BE2C (cell line): ENCODE data around the gene DLG2.

Experiments
- DNase-seq: peaks from one replicate; pipeline ENCODE4 v3.0.0-alpha.2; 2020
- H3K27me3 ChIP-seq: fragments of 250-450 bp; sonication (Bioruptor Pico); 2 replicates; pipeline ENCODE4 v1.5.1; 2020; ENCODE audit warnings: mild to moderate bottlenecking
- H3K36me3 ChIP-seq: fragments of 250-450 bp; sonication (Bioruptor Pico); 2 replicates; pipeline ENCODE4 v1.5.1; 2020; ENCODE audit warnings: mild to moderate bottlenecking
- H3K4me1 ChIP-seq: fragments of 250-450 bp; sonication (Bioruptor Pico); 2 replicates; pipeline ENCODE4 v1.5.1; 2020
- H3K4me3 ChIP-seq: 2 replicates; pipeline ENCODE4 v1.5.1; 2011; ENCODE audit warnings: low read depth, low read length
- H3K9me3 ChIP-seq: fragments of 250-450 bp; sonication (Bioruptor Pico); 2 replicates; pipeline ENCODE4 v1.5.1; 2020
- TF ChIP-seq, protein P1 (sequence below): IDR thresholded peaks from 2 replicates; pipeline ENCODE4 v1.5.1; 2012; ENCODE audit warnings: mild to moderate bottlenecking, low read depth, low read length

Gene DLG2

DNA sequence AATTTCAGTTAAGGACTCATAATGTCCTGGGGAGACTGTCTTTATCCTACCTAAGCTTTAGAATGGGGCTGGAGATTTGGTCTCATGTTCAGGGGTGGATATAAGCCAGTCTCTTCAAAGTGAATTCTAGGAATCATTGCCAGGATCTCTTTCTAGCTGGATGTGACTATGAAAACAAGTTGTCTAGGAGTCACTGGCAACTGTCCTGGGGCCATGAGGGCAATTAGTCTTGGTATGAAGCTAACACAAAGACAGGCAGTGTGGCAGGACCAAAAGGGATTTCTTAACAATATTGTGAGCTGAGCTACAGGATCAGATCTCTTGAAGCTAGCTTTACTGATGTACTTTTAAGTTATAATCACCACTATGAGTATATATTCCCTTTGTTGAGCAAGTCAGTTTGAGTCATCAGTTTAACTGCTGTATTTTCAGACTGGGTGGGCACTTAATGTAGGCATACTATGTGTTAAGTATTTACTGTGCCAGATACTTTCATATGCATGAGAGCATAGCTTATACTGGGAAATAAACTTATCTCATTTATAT is 1951.0 kb downstream of the DLG2 start:
- TF ChIP-seq, protein P1, sequence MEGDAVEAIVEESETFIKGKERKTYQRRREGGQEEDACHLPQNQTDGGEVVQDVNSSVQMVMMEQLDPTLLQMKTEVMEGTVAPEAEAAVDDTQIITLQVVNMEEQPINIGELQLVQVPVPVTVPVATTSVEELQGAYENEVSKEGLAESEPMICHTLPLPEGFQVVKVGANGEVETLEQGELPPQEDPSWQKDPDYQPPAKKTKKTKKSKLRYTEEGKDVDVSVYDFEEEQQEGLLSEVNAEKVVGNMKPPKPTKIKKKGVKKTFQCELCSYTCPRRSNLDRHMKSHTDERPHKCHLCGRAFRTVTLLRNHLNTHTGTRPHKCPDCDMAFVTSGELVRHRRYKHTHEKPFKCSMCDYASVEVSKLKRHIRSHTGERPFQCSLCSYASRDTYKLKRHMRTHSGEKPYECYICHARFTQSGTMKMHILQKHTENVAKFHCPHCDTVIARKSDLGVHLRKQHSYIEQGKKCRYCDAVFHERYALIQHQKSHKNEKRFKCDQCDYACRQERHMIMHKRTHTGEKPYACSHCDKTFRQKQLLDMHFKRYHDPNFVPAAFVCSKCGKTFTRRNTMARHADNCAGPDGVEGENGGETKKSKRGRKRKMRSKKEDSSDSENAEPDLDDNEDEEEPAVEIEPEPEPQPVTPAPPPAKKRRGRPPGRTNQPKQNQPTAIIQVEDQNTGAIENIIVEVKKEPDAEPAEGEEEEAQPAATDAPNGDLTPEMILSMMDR, result no peak
- Histone ChIP-seq H3K4me1 (no peaks in the 10 kb centered on the region; the same call in 1 of the 2 replicates), H3K9me3 (no peaks in the 10 kb centered on the region), H3K27me3 (no peaks in the 10 kb centered on the region), H3K4me3 (no peak overlapping the region), H3K36me3 (no peaks in the 10 kb centered on the region)
- no peak for DNase-seq

DNA sequence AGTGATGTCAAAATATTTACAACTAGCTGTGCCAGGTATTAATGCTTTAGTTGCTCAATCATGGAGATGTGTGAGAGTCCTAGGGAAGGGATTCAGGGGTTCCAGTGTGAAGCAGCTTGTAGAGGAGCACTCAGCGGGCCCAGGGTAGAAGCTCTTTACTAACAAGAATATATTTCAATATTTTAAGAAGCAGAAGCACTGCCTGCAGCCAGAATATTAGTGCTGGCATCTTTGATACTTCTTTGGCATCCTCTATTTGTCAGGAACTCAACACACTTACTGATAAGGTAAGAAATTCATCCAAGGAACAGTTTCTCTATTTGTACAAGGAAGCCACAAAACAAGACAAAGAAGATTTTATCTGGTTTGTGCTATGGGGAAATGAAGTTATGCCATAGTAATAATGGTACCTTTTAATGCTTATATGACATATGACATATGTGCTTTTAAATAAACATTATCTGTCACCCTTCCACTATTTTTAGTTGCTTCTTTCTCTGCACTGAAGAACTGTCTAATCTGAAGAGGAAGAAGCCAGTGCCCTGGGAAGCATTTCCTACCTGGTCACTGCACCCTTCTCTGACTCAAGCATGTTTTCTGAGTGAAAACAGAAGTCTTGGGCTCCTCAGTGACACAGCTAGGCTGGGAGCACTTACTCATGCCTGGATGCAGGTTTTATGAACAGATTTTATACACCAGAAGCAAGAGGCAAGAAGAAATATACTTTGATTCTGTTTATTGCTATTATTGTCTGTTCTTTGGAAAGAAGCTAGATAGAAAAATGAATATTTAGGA is 1952.8 kb downstream of the DLG2 start:
- TF ChIP-seq, protein P1, result no peak
- H3K36me3 ChIP-seq, result no peaks in the 10 kb centered on the region
- no peaks in the 10 kb centered on the region; the same call in 1 of the 2 replicates for H3K4me1 ChIP-seq
- DNase-seq, result no peak
- no peaks in the 10 kb centered on the region for H3K9me3 ChIP-seq
- H3K4me3 ChIP-seq, result no peak overlapping the region
- no peaks in the 10 kb centered on the region for H3K27me3 ChIP-seq

DNA sequence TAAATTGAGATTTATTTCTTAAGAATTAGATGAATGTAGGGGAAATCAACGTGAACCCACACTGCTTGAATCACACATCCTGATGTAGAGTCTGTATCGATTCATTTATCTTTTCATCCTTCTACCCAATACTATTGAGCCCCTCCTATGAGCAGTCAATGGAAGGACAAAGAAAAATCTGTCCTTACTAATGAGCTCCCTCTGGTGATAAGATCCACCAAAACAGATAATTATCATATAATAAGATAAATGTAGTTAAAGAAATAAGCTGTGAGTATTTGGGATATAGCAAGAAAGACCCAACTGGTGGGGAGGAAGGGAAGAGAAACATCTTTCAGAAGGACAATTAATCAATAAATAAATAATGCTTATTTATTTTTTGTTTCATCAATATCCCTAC is 1955.9 kb downstream of the DLG2 start:
- Histone ChIP-seq H3K4me1 (no peaks in the 10 kb centered on the region; the same call in 1 of the 2 replicates), H3K27me3 (no peaks in the 10 kb centered on the region), H3K36me3 (no peaks in the 10 kb centered on the region), H3K4me3 (no peak overlapping the region), H3K9me3 (no peaks in the 10 kb centered on the region)
- TF ChIP-seq, protein P1, result no peak
- no peak for DNase-seq

DNA sequence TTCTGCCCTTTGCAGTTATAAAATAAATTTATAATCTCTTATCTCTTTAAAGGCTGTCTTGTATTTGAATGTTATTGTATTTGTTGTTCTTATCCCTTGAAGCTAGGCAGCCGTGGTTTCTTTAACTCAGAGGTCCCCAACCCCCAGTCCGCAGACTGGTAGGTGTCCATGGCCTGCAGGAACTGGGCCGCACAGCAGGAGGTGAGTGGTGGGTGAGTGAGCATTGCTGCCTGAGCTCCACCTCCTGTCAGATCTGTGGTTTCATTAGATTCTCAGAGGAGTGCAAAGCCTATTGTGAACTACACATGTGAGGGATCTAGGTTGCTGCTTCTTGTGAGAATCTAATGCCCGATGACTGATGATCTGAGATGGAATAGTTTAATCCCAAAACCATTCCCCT is 1961.0 kb downstream of the DLG2 start:
- DNase-seq, result no peak
- Histone ChIP-seq H3K4me1 (no peaks in the 10 kb centered on the region; the same call in 1 of the 2 replicates), H3K36me3 (no peaks in the 10 kb centered on the region), H3K4me3 (no peak overlapping the region), H3K27me3 (no peaks in the 10 kb centered on the region), H3K9me3 (no peaks in the 10 kb centered on the region)
- TF ChIP-seq, protein P1, result no peak

DNA sequence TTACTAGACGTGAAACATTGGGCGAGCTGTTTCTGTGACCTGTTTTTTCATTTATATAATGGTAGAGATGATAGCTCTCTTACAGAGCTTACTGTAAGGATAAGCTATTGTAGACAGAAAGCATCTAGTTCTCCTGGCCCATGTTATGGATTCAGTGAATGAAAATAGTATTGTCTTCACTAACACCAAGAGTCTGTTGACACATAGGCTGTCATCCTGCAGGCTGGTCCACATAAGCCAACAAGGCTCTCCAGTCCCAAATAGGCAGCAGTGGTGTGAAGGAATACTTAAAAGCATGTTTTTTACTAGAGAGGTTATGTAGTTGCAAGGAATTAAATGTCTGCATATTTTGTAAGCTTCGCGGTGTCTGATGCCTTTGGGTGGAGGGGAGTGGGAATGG is 1963.2 kb downstream of the DLG2 start:
- TF ChIP-seq, protein P1, result no peak
- no peak for DNase-seq
- no peaks in the 10 kb centered on the region for H3K4me1 ChIP-seq
- no peak overlapping the region for H3K4me3 ChIP-seq
- H3K27me3 ChIP-seq, result no peaks in the 10 kb centered on the region
- no peaks in the 10 kb centered on the region for H3K9me3 ChIP-seq
- no peaks in the 10 kb centered on the region for H3K36me3 ChIP-seq

DNA sequence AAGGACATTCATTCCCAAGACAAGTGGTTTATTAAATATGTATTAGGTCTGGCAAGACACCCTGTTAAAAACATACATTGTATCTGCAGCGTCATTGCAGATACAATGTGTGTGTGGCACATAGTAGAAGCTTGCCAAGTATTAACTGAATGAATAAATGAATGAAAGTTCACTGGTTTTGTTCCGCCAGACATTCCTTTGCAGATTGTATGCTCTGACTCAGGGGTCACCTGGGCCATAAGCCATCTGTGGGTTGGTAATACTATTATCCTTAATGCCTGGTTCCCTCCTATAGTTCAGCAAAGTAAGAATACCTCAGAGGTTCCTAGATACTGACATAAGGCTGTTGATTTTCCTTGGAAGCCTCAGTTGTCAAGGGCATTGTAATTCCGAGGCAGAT is 1963.7 kb downstream of the DLG2 start:
- no peaks in the 10 kb centered on the region for H3K4me1 ChIP-seq
- no peaks in the 10 kb centered on the region for H3K36me3 ChIP-seq
- DNase-seq, result no peak
- H3K27me3 ChIP-seq, result no peaks in the 10 kb centered on the region
- no peaks in the 10 kb centered on the region for H3K9me3 ChIP-seq
- TF ChIP-seq, protein P1, result no peak
- no peak overlapping the region for H3K4me3 ChIP-seq
